ENCODE measurements around the gene S1PR3.

Gene S1PR3

GRCh38 chr9:89039664-89040063 lies 48.4 kb downstream of the S1PR3 start:
- DNase-seq, result no peak

- no peak for DNase-seq
Observed at GRCh38 chr9:89042984-89043383, 51.7 kb downstream of the S1PR3 start.

GRCh38 chr9:89044104-89044503 lies 52.8 kb downstream of the S1PR3 start:
- DNase-seq, result no peak

- DNase-seq, result no peak
Observed at GRCh38 chr9:89044881-89045280, 53.6 kb downstream of the S1PR3 start.

GRCh38 chr9:89046832-89047231 lies 55.6 kb downstream of the S1PR3 start:
- DNase-seq, result no peak

- DNase-seq, result no peak
Observed at GRCh38 chr9:89047667-89048066, 56.4 kb downstream of the S1PR3 start.

- no peak for DNase-seq
Observed at GRCh38 chr9:89048616-89049015, 57.3 kb downstream of the S1PR3 start.

GRCh38 chr9:89049646-89050045 lies 58.4 kb downstream of the S1PR3 start:
- DNase-seq, result no peak

- no peak for DNase-seq
Observed at GRCh38 chr9:89051421-89052025, 60.3 kb downstream of the S1PR3 start.

GRCh38 chr9:89052470-89053097 lies 61.3 kb downstream of the S1PR3 start:
- no peak for DNase-seq

GRCh38 chr9:89053301-89053700 lies 62.0 kb downstream of the S1PR3 start:
- DNase-seq, result no peak

Measured in CD4-positive, alpha-beta T cell treated with Interleukin-17A for 4 hours (primary cell).